Natural killer cell (primary cell): Measurements from ENCODE around the gene ANXA2. TPM values are rescaled to one million over a fixed set of nuclear protein-coding genes. Genes with fewer than 3 reads are reported as not detected.

Experiments
- ATAC-seq, 3 donors: fragments of 150-1000 bp in 2 of 3; fragments of 200-7000 bp in 1 of 3; cut with Tn5 transposase; 1 replicate in 1 of 3; 2 replicates in 2 of 3; pipeline ENCODE4 v1.10.0; 2021; ENCODE audit warnings: mild to moderate bottlenecking in 2 of 3, moderate library complexity in 2 of 3
- DNase-seq, 2 donors: peaks; one replicate each; pipeline versions ENCODE4 v3.0.0 to v3.0.0-alpha.2; 2013 to 2021; ENCODE audit warnings: mixed read lengths in 1 of 2
- H3K27ac ChIP-seq: one replicate; pipeline ENCODE4 v1.5.1; 2013; ENCODE audit warnings: mild to moderate bottlenecking, low read length
- H3K27me3 ChIP-seq: one replicate; pipeline ENCODE4 v1.6.1; 2013; ENCODE audit warnings: low read length; ENCODE audit not compliant: control insufficient read depth, insufficient read depth
- H3K36me3 ChIP-seq: one replicate; pipeline ENCODE4 v1.6.1; 2013; ENCODE audit warnings: low read length; ENCODE audit not compliant: control insufficient read depth, insufficient read depth
- H3K4me1 ChIP-seq: one replicate; pipeline ENCODE4 v1.6.1; 2013; ENCODE audit warnings: low read length; ENCODE audit not compliant: control insufficient read depth, insufficient read depth
- H3K4me3 ChIP-seq: one replicate; pipeline ENCODE4 v1.5.1; 2013; ENCODE audit warnings: low read length
- H3K9me3 ChIP-seq: one replicate; pipeline ENCODE4 v1.6.1; 2013; ENCODE audit warnings: low read length; ENCODE audit not compliant: control insufficient read depth, insufficient read depth
- H3K27ac Mint-ChIP-seq, 2 donors: one replicate each; pipeline ENCODE4 v1.8.0; 2022; ENCODE audit warnings: mild to moderate bottlenecking in 2 of 2, mixed read lengths in 2 of 2, moderate library complexity in 1 of 2
- H3K27me3 Mint-ChIP-seq, 2 donors: one replicate each; pipeline ENCODE4 v1.8.0; 2022; ENCODE audit warnings: low read depth in 2 of 2, mixed read lengths in 2 of 2
- H3K36me3 Mint-ChIP-seq: one replicate; pipeline ENCODE4 v1.8.0; 2022; ENCODE audit warnings: mixed read lengths
- H3K4me1 Mint-ChIP-seq, 2 donors: one replicate each; pipeline ENCODE4 v1.8.0; 2022; ENCODE audit warnings: mixed read lengths in 2 of 2
- H3K4me3 Mint-ChIP-seq: one replicate; pipeline ENCODE4 v1.8.0; 2022; ENCODE audit warnings: mild to moderate bottlenecking, moderate library complexity, mixed read lengths
- H3K9me3 Mint-ChIP-seq, 2 donors: one replicate each; pipeline ENCODE4 v1.8.0; 2022; ENCODE audit warnings: mixed read lengths in 2 of 2
- WGBS: methylation state at CpG from one replicate; pipeline ENCODE4 v1.1.7; 2013; ENCODE audit warnings: missing lambda C conversion rate; ENCODE audit not compliant: insufficient coverage; 5-methylcytosine and 5-hydroxymethylcytosine counted together
- intact Hi-C: fragments of 100-400 bp; cut with micrococcal nuclease; formaldehyde crosslinking; loops from one replicate; pipeline ENCODE4 v1.14.2; 2022
- total RNA-seq, 4 donors: library from RNA; stranded (reverse); fragments of 120-200 nt in 1 of 4; gene quantifications; one replicate each; pipeline versions ENCODE4 v1.2.3 to v1.2.4, GENCODE V29; 2013 to 2022
- TF ChIP-seq, protein P1 (sequence below): fragments of 200-600 bp; IDR thresholded peaks from one replicate; pipeline ENCODE4 v1.8.0; 2022; ENCODE audit warnings: antibody characterized with exemption

The ANXA2 gene
- total RNA-seq, 3 donors from 2014 or later (not counting 1 experiment from before 2014, with no cell fraction given): 132 to 230 (median 155) TPM

DNA sequence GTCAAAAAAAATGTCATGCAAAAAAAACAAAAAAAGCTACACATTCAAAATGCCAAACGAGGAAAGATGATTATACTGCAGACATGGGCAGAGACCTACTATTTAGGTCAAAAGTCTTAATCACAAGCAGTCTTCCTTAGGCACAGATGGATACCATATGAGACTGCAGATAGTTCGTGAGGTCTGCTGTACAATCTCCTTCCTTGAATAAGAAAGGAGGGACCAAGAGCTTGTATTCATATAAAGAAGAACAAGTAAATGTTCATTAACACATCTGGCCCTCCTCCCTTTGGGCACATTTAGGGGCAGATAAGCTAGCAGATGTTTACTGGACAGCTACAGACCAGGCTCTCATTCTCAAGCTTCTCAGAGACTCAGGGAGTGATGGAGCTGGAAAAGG, 45.3 kb downstream of the ANXA2 start:
- Mint-ChIP-seq H3K4me1 (peaks cover 0 to 4% of the 10 kb centered on the region in 2 donors), H3K9me3 (no peaks in the 10 kb centered on the region), H3K4me3 (no peak overlapping the region), H3K27ac (no peak overlapping the region), H3K27me3 (no peaks in the 10 kb centered on the region), H3K36me3 (peaks cover 28% of the 10 kb centered on the region)
- TF ChIP-seq, protein P1, sequence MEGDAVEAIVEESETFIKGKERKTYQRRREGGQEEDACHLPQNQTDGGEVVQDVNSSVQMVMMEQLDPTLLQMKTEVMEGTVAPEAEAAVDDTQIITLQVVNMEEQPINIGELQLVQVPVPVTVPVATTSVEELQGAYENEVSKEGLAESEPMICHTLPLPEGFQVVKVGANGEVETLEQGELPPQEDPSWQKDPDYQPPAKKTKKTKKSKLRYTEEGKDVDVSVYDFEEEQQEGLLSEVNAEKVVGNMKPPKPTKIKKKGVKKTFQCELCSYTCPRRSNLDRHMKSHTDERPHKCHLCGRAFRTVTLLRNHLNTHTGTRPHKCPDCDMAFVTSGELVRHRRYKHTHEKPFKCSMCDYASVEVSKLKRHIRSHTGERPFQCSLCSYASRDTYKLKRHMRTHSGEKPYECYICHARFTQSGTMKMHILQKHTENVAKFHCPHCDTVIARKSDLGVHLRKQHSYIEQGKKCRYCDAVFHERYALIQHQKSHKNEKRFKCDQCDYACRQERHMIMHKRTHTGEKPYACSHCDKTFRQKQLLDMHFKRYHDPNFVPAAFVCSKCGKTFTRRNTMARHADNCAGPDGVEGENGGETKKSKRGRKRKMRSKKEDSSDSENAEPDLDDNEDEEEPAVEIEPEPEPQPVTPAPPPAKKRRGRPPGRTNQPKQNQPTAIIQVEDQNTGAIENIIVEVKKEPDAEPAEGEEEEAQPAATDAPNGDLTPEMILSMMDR: no peak
- no peak for ATAC-seq
- Histone ChIP-seq H3K36me3 (peaks cover 89% of the 10 kb centered on the region), H3K9me3 (no peaks in the 10 kb centered on the region), H3K27ac (no peak overlapping the region), H3K4me1 (no peaks in the 10 kb centered on the region), H3K27me3 (no peaks in the 10 kb centered on the region), H3K4me3 (no peak overlapping the region)
- DNase-seq: no peak
- WGBS: 88% methylated on average over 2 of the region's 2 CpGs
- intact Hi-C loops: no loop called here

DNA sequence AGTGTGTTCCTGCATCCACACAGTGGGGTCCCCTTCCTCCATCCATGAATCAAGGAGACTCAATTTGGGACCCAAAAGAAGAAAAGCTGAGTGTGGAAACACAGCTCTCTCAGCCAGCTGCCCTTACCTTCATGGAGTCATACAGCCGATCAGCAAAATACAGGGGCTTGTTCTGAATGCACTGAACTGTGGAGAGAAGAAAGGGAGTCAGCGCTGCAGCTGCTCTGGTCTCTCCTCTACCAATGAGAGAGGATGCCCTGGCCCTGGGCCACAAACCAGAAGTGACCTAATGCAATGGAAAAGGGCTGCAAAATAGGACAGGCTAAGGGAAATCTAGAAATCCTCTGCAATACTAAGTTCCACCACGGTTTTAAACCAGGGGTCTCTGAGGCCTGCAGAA, 46.7 kb downstream of the ANXA2 start:
- Mint-ChIP-seq H3K36me3 (peaks cover 28% of the 10 kb centered on the region), H3K9me3 (no peaks in the 10 kb centered on the region), H3K4me3 (no peak overlapping the region), H3K27ac (no peak overlapping the region), H3K4me1 (peaks cover 0 to 4% of the 10 kb centered on the region in 2 donors), H3K27me3 (no peaks in the 10 kb centered on the region)
- ATAC-seq (no peak), DNase-seq (no peak)
- Histone ChIP-seq H3K27me3 (no peaks in the 10 kb centered on the region), H3K4me3 (no peak overlapping the region), H3K4me1 (no peaks in the 10 kb centered on the region), H3K36me3 (peaks cover 91% of the 10 kb centered on the region), H3K27ac (no peak overlapping the region), H3K9me3 (no peaks in the 10 kb centered on the region)
- TF ChIP-seq, protein P1: no peak
- WGBS: 89% methylated on average over 3 of the region's 3 CpGs
- intact Hi-C loops: no loop called here

DNA sequence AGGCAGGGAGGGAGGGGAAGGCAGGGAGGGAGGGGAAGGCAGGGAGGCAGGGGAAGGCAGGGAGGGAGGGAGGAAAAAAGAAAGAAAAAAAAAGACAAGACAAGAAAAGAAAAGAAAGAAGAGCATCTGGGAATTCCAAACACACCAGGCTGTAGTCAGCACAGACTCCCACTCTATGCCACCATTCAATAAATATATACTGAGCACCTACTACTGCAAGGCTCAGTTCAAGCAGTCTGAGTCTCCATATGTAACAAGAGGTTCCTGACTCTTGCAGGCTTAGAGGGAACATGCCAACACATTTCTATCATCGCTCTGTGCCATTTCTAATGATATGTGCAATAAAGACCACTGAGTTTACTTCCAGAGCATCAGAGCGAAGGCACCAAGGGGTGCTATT, 47.7 kb downstream of the ANXA2 start:
- peaks cover 81% of the 10 kb centered on the region for H3K36me3 ChIP-seq
- peaks cover 0 to 4% of the 10 kb centered on the region in 2 donors for H3K4me1 Mint-ChIP-seq
- H3K27ac Mint-ChIP-seq: peak overlapping the region in 1 of 2 donors; percentile 33
- intact Hi-C loops: no loop called here
- H3K9me3 Mint-ChIP-seq: no peaks in the 10 kb centered on the region
- no peak for DNase-seq
- H3K27me3 ChIP-seq: no peaks in the 10 kb centered on the region
- H3K27ac ChIP-seq: no peak overlapping the region
- H3K27me3 Mint-ChIP-seq: no peaks in the 10 kb centered on the region
- no peaks in the 10 kb centered on the region for H3K9me3 ChIP-seq
- no peak for ATAC-seq
- H3K36me3 Mint-ChIP-seq: peaks cover 28% of the 10 kb centered on the region
- H3K4me1 ChIP-seq: no peaks in the 10 kb centered on the region
- H3K4me3 ChIP-seq: no peak overlapping the region
- 98% methylated on average over 2 of the region's 2 CpGs for WGBS
- H3K4me3 Mint-ChIP-seq: no peak overlapping the region
- TF ChIP-seq, protein P1: no peak

DNA sequence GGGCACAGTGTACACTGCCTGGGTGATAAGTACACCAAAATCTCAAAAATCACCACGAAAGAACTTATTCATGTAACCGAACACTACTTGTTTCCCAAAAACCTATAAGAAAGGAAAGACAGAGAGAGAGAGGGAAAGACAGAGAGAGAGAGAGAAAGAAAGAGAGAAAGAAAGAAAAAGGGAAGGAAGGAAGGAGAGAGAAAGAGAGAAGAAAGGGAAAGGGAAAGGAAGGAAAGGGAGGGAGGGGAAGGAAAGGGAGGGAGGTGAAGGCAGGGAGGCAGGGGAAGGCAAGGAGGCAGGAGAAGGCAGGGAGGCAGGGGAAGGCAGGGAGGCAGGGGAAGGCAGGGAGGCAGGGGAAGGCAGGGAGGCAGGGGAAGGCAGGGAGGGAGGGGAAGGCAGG, 48.2 kb downstream of the ANXA2 start:
- Histone ChIP-seq H3K9me3 (no peaks in the 10 kb centered on the region), H3K27ac (no peak overlapping the region), H3K36me3 (peaks cover 76% of the 10 kb centered on the region), H3K4me3 (no peak overlapping the region), H3K27me3 (no peaks in the 10 kb centered on the region), H3K4me1 (no peaks in the 10 kb centered on the region)
- H3K4me3 Mint-ChIP-seq: no peak overlapping the region
- TF ChIP-seq, protein P1: no peak
- no peaks in the 10 kb centered on the region for H3K27me3 Mint-ChIP-seq
- peak overlapping the region in 1 of 2 donors; percentile 25 for H3K27ac Mint-ChIP-seq
- DNase-seq (no peak), ATAC-seq (no peak)
- H3K9me3 Mint-ChIP-seq: no peaks in the 10 kb centered on the region
- peaks cover 28% of the 10 kb centered on the region for H3K36me3 Mint-ChIP-seq
- peaks cover 0 to 4% of the 10 kb centered on the region in 2 donors for H3K4me1 Mint-ChIP-seq
- intact Hi-C loops: no loop called here
- WGBS: no CpG with 5 or more reads among the region's 2 CpGs
